HepG2 (cell line): ENCODE measurements around the gene RUVBL1. TPM values are rescaled to one million over a fixed set of nuclear protein-coding genes. Genes with fewer than 3 reads are reported as not detected.
A peak's percentile ranks its signal among the peaks of the same experiment; 100 is the strongest.

ENCODE experiments used
- ADNP ChIP-seq: sonication (generic); formaldehyde crosslinking; IDR thresholded peaks from 2 replicates; pipeline ENCODE4 v1.4.0; 2020; ENCODE audit warnings: missing genetic modification reagents
- AHR ChIP-seq: IDR thresholded peaks from 2 replicates; pipeline ENCODE4 v1.6.1; 2018; ENCODE audit warnings: missing genetic modification reagents, missing compliant biosample characterization
- AKAP8 ChIP-seq: sonication (generic); formaldehyde crosslinking; IDR thresholded peaks from 2 replicates; pipeline ENCODE4 v1.5.1; 2020; ENCODE audit warnings: mild to moderate bottlenecking, missing genetic modification reagents
- ATRX ChIP-seq: sonication (generic); formaldehyde crosslinking; IDR thresholded peaks from 2 replicates; pipeline ENCODE4 v1.4.0; 2020; ENCODE audit warnings: missing genetic modification reagents, borderline replicate concordance
- DMTF1 ChIP-seq: sonication (generic); formaldehyde crosslinking; IDR thresholded peaks from 2 replicates; pipeline ENCODE4 v1.4.0; 2020; ENCODE audit warnings: mild to moderate bottlenecking, missing genetic modification reagents
- ETV5 ChIP-seq: IDR thresholded peaks from 2 replicates; pipeline ENCODE4 v1.6.1; 2018; ENCODE audit warnings: missing biosample characterization, missing genetic modification reagents, inconsistent platforms, borderline replicate concordance
- NR2F1 ChIP-seq, 2 experiments: fragments of 450-650 bp in 1 of 2; formaldehyde crosslinking in 1 of 2; IDR thresholded peaks; 2 replicates each; pipeline versions ENCODE4 v1.5.0 to v1.6.1; 2016 to 2020; ENCODE audit warnings: mild to moderate bottlenecking in 1 of 2, missing compliant biosample characterization in 1 of 2, missing genetic modification reagents in 1 of 2, moderate library complexity in 1 of 2
- PRDM10 ChIP-seq: sonication (generic); formaldehyde crosslinking; IDR thresholded peaks from 2 replicates; pipeline ENCODE4 v1.4.0; 2020; ENCODE audit warnings: low read depth, missing genetic modification reagents
- ZBTB25 ChIP-seq: IDR thresholded peaks from 2 replicates; pipeline ENCODE4 v1.6.1; 2018; ENCODE audit warnings: missing genetic modification reagents
- ZEB1 ChIP-seq: IDR thresholded peaks from 2 replicates; pipeline ENCODE4 v1.6.1; 2012; ENCODE audit warnings: mild to moderate bottlenecking, low read depth, inconsistent platforms; ENCODE audit not compliant: insufficient replicate concordance
- ZFP90 ChIP-seq: sonication (generic); formaldehyde crosslinking; IDR thresholded peaks from 2 replicates; pipeline ENCODE4 v1.8.0; 2022; ENCODE audit warnings: missing genetic modification reagents, mild to moderate bottlenecking, inconsistent platforms, borderline replicate concordance
- ZMYM4 ChIP-seq: sonication (generic); formaldehyde crosslinking; IDR thresholded peaks from 2 replicates; pipeline ENCODE4 v1.8.1; 2023; ENCODE audit warnings: mild to moderate bottlenecking, missing genetic modification reagents
- ZNF205 ChIP-seq: IDR thresholded peaks from 2 replicates; pipeline ENCODE4 v1.6.1; 2018; ENCODE audit warnings: missing biosample characterization, missing genetic modification reagents
- ZNF275 ChIP-seq: sonication (generic); formaldehyde crosslinking; IDR thresholded peaks from 2 replicates; pipeline ENCODE4 v1.8.0; 2022; ENCODE audit warnings: missing genetic modification reagents, mild to moderate bottlenecking, inconsistent platforms, borderline replicate concordance
- ZNF510 ChIP-seq: sonication (generic); formaldehyde crosslinking; IDR thresholded peaks from 2 replicates; pipeline ENCODE4 v1.4.0; 2020; ENCODE audit warnings: low read depth, mild to moderate bottlenecking, missing genetic modification reagents
- ZNF556 ChIP-seq: sonication (generic); formaldehyde crosslinking; IDR thresholded peaks from 2 replicates; pipeline ENCODE4 v1.4.0; 2020; ENCODE audit warnings: mild to moderate bottlenecking, missing genetic modification reagents, borderline replicate concordance
- ZNF562 ChIP-seq: sonication (generic); formaldehyde crosslinking; IDR thresholded peaks from 2 replicates; pipeline ENCODE4 v1.8.0; 2022; ENCODE audit warnings: missing genetic modification reagents, borderline replicate concordance
- ZNF775 ChIP-seq: sonication (generic); formaldehyde crosslinking; IDR thresholded peaks from 2 replicates; pipeline ENCODE4 v1.4.0; 2020; ENCODE audit warnings: missing genetic modification reagents, mild to moderate bottlenecking, moderate library complexity, borderline replicate concordance
- ZNF777 ChIP-seq: sonication (generic); formaldehyde crosslinking; IDR thresholded peaks from 2 replicates; pipeline ENCODE4 v1.4.0; 2020; ENCODE audit warnings: missing genetic modification reagents
- ZSCAN9 ChIP-seq: IDR thresholded peaks from 2 replicates; pipeline ENCODE4 v1.6.1; 2016; ENCODE audit warnings: borderline replicate concordance
- polyA plus RNA-seq, 8 experiments: library from polyadenylated mRNA; depleted of rRNA in 3 of 8; stranded (reverse) in 7 of 8; unstranded in 1 of 8; fragments of >200 nt; fragmentation: Illumina TruSeq in 4 of 8; extraction: Trizol in 4 of 8; gene quantifications; 2 replicates each; pipeline versions ENCODE4 v1.2.1 to v1.2.3, GENCODE V29; 2011 to 2016; ENCODE audit warnings: low read depth in 4 of 8, missing spikeins in 1 of 8, mixed read lengths in 1 of 8; ENCODE audit not compliant: insufficient read depth in 1 of 8
- total RNA-seq, 5 experiments: library from RNA; depleted of rRNA; stranded (reverse); fragments of >200 nt; fragmentation: Illumina TruSeq; extraction: Trizol; gene quantifications; 2 replicates each; pipeline ENCODE4 v1.2.3, GENCODE V29; 2016; ENCODE audit warnings: low read depth in 1 of 5

Gene RUVBL1
- total and polyA plus RNA-seq, 2 of the 13 experiments (the other 11 are each of a cell fraction or from before 2014, with no cell fraction given), result 32.7 to 86.3 TPM

GRCh38 chr3:128151758-128152274, 28.2 kb upstream of the RUVBL1 start (continued):
- TF ChIP-seq ZEB1, result no peak
- TF ChIP-seq ZNF562, result no peak
- TF ChIP-seq ZNF556 (CRISPR knock-in tag), result no peak
- no peak; the same call in 1 of the 2 replicates for TF ChIP-seq PRDM10
- no peak for TF ChIP-seq ADNP
- TF ChIP-seq ZMYM4 (CRISPR knock-in tag), result peak; percentile 89
- TF ChIP-seq ATRX (CRISPR knock-in tag), result no peak
- TF ChIP-seq ZFP90 (CRISPR knock-in tag), result peak; percentile 50; the same call in 1 of the 2 replicates
- no peak for TF ChIP-seq ZNF205 (CRISPR knock-in tag)
- no peak for TF ChIP-seq ZNF775 (CRISPR knock-in tag)
- no peak for TF ChIP-seq AKAP8 (CRISPR knock-in tag)
- no peak for TF ChIP-seq DMTF1 (CRISPR knock-in tag)
- no peak for TF ChIP-seq ZNF275 (CRISPR knock-in tag)
- 0 out of 2 replicates have a peak, but pooled peaks have one; percentile 65 for TF ChIP-seq ZNF510 (CRISPR knock-in tag)
- peak in 1 of 2 experiments; percentile 64; a peak in 2 of 4 replicates for TF ChIP-seq NR2F1 (CRISPR knock-in tag; IDR thresholded peaks at IDR 0.05)
- TF ChIP-seq AHR (CRISPR knock-in tag), result 0 out of 2 replicates have a peak, but pooled peaks have one; percentile 41
- TF ChIP-seq ZSCAN9, result 0 out of 2 replicates have a peak, but pooled peaks have one; percentile 78
- TF ChIP-seq ETV5 (CRISPR knock-in tag), result peak; percentile 90
- TF ChIP-seq ZNF777 (CRISPR knock-in tag), result no peak
- peak; percentile 66; the same call in 1 of the 2 replicates for TF ChIP-seq ZBTB25
- TF ChIP-seq, all 625 proteins: peak for 186
